ENCODE results near the gene CA9. TPM values are rescaled to one million over a fixed set of nuclear protein-coding genes. Genes with fewer than 3 reads are reported as not detected.

The CA9 gene
- total and polyA plus RNA-seq, 7 experiments from 2014 or later: 0.36 TPM; not detected in 6

DNA sequence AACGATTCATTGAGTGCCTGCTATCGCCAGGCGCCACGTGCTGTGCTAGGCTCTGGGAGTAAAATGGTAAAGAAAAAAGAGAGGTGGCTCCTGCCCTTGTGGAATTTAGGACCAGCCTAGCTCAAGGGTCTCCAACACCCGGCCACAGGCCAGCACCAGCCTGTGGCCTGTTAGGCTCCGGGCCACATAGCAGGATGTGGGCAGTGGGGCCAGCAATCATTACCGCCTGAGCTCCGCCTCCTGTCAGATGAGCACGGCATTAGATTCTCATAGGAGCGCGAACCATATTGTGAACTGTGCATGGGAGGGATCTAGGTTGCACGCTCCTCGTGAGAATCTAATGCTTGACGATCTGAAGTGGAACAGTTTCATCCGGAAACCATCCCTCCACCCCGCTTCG lies 17.4 kb upstream of the CA9 start:
- H3K36me3 Mint-ChIP-seq: peaks cover 0 to 19% (median 16%) of the 10 kb centered on the region in 5 donors
- peaks cover 34 to 73% (median 65%) of the 10 kb centered on the region in 7 donors for H3K4me1 Mint-ChIP-seq
- no peak for DNase-seq
- H3K27me3 Mint-ChIP-seq: peaks cover 0 to 6% (median 0%) of the 10 kb centered on the region in 5 donors
- Histone ChIP-seq H3K36me3 (ENCODE audit: control insufficient read depth in 2 of 3, insufficient read depth in 3 of 3, low read length in 3 of 3) (peaks cover 0 to 12% (median 9%) of the 10 kb centered on the region in 3 experiments), H3K9me3 (ENCODE audit: control insufficient read depth in 2 of 3, low read length in 3 of 3) (no peaks in the 10 kb centered on the region), H3K27me3 (ENCODE audit: control insufficient read depth in 2 of 2, insufficient read depth in 2 of 2, low read length in 2 of 2) (no peaks in the 10 kb centered on the region), H3K27ac (ENCODE audit: low read depth, low read length) (peak overlapping the region; percentile 99), H3K4me3 (ENCODE audit: low read length) (no peak overlapping the region), H3K4me1 (ENCODE audit: control insufficient read depth in 2 of 2, insufficient read depth in 2 of 2, low read length in 2 of 2) (peaks cover 34 to 46% of the 10 kb centered on the region in 2 donors)
- H3K27ac Mint-ChIP-seq: peak overlapping the region; percentile 97 to 100 (median 100)
- intact Hi-C loops (cut with micrococcal nuclease): loop anchor here in 1 of 2 donors (5.0 kb wide), 1 partner anchor 544 kb away; no protein-coding TSS in a partner anchor
- H3K4me3 Mint-ChIP-seq: peak overlapping the region in 9 of 10 donors; percentile 15 to 95 (median 90)
- CTCF ChIA-PET: interaction anchor here (0.5 to 10.2 kb wide), 8 partner anchors 9 to 737 kb away, joined by 3 to 107 read pairs (median 17); partner anchors contain the start of genes CD72, SIT1 and TPM2
- POLR2A ChIA-PET: interaction anchor here (0.7 to 11.8 kb wide), 10 partner anchors 9 to 156 kb away, joined by 3 to 264 read pairs (median 4); partner anchors contain the start of genes CD72, CREB3, SIT1 and SPAG8
- ATAC-seq: no peak
- H3K9me3 Mint-ChIP-seq: peaks cover 0 to 13% (median 0%) of the 10 kb centered on the region in 11 donors

DNA sequence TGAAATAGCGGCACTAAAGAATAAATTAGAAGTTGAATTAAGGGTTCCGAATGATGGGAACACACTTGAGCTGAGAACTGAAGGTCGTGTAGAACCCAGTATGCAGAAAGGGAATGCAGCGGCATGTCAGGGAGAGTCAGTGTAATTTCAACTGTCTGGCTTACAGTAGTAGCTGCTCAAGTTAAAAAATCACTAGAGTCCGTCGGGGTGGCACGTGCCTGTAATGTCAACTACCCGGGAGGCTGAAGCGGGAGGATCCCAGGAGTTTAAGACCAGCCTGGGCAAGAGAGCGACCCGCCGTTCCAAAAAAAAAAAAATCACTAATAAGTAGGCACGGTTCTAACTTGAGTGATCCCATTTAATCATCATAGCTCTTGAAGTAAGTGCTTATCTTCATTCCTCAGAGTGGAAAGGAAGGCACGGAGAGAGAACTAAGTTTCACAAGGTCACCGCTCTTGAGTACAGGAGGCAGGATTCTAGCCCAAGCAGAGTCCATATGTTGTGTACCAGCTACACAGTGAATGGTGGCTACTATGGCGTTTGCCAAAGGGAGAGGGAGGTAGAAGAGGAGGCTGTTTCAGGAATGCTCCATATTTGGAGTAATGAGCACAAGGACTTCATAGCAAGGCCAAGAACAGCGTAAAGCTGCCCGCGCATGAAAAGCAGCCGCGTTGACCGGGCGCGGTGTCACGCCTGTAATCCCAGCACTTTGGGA lies 16.7 kb upstream of the CA9 start:
- H3K4me1 ChIP-seq (ENCODE audit: control insufficient read depth in 2 of 2, insufficient read depth in 2 of 2, low read length in 2 of 2): peaks cover 33 to 45% of the 10 kb centered on the region in 2 donors
- ChIA-PET POLR2A (interaction anchor here (0.6 to 11.8 kb wide), 21 partner anchors 9 to 168 kb away, joined by 3 to 264 read pairs (median 4); partner anchors contain the start of genes CD72, CREB3, GBA2 and RGP1), CTCF (interaction anchor here (0.5 to 10.2 kb wide), 15 partner anchors 10 to 736 kb away, joined by 3 to 107 read pairs (median 3); partner anchors contain the start of genes CD72, CREB3, GBA2 and RGP1)
- ATAC-seq: no peak
- H3K9me3 ChIP-seq (ENCODE audit: control insufficient read depth in 2 of 3, low read length in 3 of 3): no peaks in the 10 kb centered on the region
- H3K27me3 ChIP-seq (ENCODE audit: control insufficient read depth in 2 of 2, insufficient read depth in 2 of 2, low read length in 2 of 2): no peaks in the 10 kb centered on the region
- H3K9me3 Mint-ChIP-seq: peaks cover 0 to 13% (median 0%) of the 10 kb centered on the region in 11 donors
- H3K36me3 ChIP-seq (ENCODE audit: control insufficient read depth in 2 of 3, insufficient read depth in 3 of 3, low read length in 3 of 3): peaks cover 0 to 12% (median 9%) of the 10 kb centered on the region in 3 experiments
- peaks cover 37 to 73% (median 65%) of the 10 kb centered on the region in 7 donors for H3K4me1 Mint-ChIP-seq
- DNase-seq: peak in 3 of 9 donors; percentile 10 to 31 (median 14)
- H3K27ac Mint-ChIP-seq: peak overlapping the region; percentile 97 to 100 (median 100)
- peak overlapping the region; percentile 94 for H3K4me3 ChIP-seq (ENCODE audit: low read length)
- peak overlapping the region; percentile 78 to 95 (median 90) for H3K4me3 Mint-ChIP-seq
- intact Hi-C loops (cut with micrococcal nuclease): loop anchor here in 1 of 2 donors (1.0 to 5.0 kb wide), 5 partner anchors 8 to 545 kb away; partner anchors contain the start of genes ARHGEF39, CREB3, HINT2 and TLN1
- H3K27ac ChIP-seq (ENCODE audit: low read depth, low read length): peak overlapping the region; percentile 99
- peaks cover 0 to 23% (median 16%) of the 10 kb centered on the region in 5 donors for H3K36me3 Mint-ChIP-seq
- peaks cover 0 to 6% (median 0%) of the 10 kb centered on the region in 5 donors for H3K27me3 Mint-ChIP-seq

DNA sequence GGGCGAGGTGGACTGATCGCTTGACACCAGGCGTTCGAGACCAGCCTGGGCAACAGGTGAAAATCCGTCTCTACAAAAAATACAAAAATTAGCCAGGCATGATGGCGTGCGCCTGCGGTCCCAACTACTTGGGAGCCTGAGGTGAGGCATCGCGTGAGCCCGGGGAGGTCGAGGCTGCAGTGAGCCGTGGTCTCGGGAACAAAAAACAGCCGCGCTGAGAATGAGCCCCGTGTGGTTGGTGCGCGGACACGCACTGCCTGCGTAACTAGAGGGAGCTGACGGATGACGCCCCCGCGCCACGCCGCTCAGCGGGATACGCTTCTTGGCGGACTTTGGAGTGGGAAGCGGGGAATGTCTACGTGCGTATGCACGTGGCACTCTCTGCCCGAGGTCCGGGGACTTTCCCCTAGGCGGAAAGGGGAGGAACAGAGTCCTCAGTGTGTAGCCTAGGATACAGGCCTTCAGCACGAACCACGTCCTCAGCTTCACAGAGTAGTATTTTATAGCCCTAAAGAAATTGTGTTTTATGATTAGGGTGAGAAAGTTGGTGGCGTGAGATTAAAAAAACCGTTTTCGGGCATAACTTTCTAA lies 16.1 kb upstream of the CA9 start, which contains the start of gene RMRP:
RMRP (minus strand) TSS at position 474 of the 591 bp plus-strand sequence.
- intact Hi-C loops (cut with micrococcal nuclease): loop anchor here (1.0 to 5.0 kb wide), 14 partner anchors 8 to 545 kb away; partner anchors contain the start of genes CREB3 (in 2 of the 2), HINT2 (in 2 of the 2), TLN1 (in 2 of the 2) and ARHGEF39 (in 1 of the 2)
- H3K4me1 ChIP-seq (ENCODE audit: control insufficient read depth in 2 of 2, insufficient read depth in 2 of 2, low read length in 2 of 2): peaks cover 35 to 48% of the 10 kb centered on the region in 2 donors
- peak within 1 kb of the TSS; percentile 94 for H3K4me3 ChIP-seq (ENCODE audit: low read length)
- DNase-seq (peak; percentile 67 to 93 (median 91)), ATAC-seq (peak; percentile 87)
- peaks cover 0 to 25% (median 16%) of the 10 kb centered on the region in 5 donors for H3K36me3 Mint-ChIP-seq
- peaks cover 0 to 12% (median 9%) of the 10 kb centered on the region in 3 experiments for H3K36me3 ChIP-seq (ENCODE audit: control insufficient read depth in 2 of 3, insufficient read depth in 3 of 3, low read length in 3 of 3)
- peaks cover 0 to 6% (median 0%) of the 10 kb centered on the region in 5 donors for H3K27me3 Mint-ChIP-seq
- H3K9me3 ChIP-seq (ENCODE audit: control insufficient read depth in 2 of 3, low read length in 3 of 3): no peaks in the 10 kb centered on the region
- H3K9me3 Mint-ChIP-seq: peaks cover 0 to 13% (median 0%) of the 10 kb centered on the region in 11 donors
- POLR2A ChIA-PET: interaction anchor here (0.6 to 11.8 kb wide), 24 partner anchors 10 to 1022 kb away, joined by 3 to 264 read pairs (median 4); partner anchors contain the start of genes CD72, CREB3, GBA2 and RGP1
- peak within 1 kb of the TSS; percentile 97 to 100 (median 100) for H3K27ac Mint-ChIP-seq
- peak within 1 kb of the TSS; percentile 99 for H3K27ac ChIP-seq (ENCODE audit: low read depth, low read length)
- CTCF ChIA-PET: interaction anchor here (0.5 to 10.2 kb wide), 24 partner anchors 10 to 283 kb away, joined by 3 to 107 read pairs (median 4); partner anchors contain the start of genes CD72, CREB3, GBA2 and RGP1
- peaks cover 42 to 78% (median 69%) of the 10 kb centered on the region in 7 donors for H3K4me1 Mint-ChIP-seq
- H3K27me3 ChIP-seq (ENCODE audit: control insufficient read depth in 2 of 2, insufficient read depth in 2 of 2, low read length in 2 of 2): no peaks in the 10 kb centered on the region
- peak within 1 kb of the TSS; percentile 78 to 95 (median 90) for H3K4me3 Mint-ChIP-seq

DNA sequence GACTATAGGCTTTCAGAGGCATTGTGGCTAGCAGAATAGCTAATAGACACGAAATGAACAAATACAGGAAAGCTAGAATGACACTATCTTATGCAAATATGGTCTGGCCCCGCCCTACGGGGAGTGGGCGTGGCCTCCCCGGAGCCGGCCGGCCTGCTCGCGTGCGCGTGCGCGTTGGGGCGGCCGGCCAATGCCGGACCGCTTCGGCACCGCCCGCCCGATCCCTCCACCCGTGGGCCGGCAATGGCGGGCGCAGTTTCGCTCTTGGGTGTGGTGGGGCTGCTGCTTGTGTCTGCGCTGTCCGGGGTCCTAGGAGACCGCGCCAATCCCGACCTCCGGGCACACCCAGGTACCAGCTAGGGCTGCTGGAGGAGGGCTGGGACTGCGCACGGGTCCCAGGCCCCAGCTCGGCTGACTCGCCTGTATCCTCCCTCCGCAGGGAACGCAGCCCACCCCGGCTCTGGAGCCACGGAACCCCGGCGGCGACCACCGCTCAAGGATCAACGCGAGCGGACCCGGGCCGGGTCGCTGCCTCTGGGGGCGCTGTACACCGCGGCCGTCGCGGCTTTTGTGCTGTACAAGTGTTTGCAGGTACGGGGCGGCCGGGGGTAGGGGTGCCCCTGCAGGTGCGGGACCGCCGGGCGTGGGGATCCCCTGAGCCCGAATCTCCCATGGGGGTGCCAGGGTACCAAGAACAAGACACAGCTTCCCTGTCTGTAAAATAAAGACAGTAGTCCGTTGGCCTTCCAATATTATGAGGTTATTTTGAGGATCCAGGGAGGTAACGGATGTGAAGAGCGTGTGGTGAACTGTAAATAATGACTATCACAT lies 15.4 kb upstream of the CA9 start, which contains the start of gene CCDC107:
CCDC107 (plus strand) TSS at position 156 of the 831 bp plus-strand sequence; CDS start at position 244, 88 bp downstream.
- peak within 1 kb of the TSS; percentile 94 for H3K4me3 ChIP-seq (ENCODE audit: low read length)
- peaks cover 0 to 12% (median 9%) of the 10 kb centered on the region in 3 experiments for H3K36me3 ChIP-seq (ENCODE audit: control insufficient read depth in 2 of 3, insufficient read depth in 3 of 3, low read length in 3 of 3)
- peak within 1 kb of the TSS; percentile 99 for H3K27ac ChIP-seq (ENCODE audit: low read depth, low read length)
- POLR2A ChIA-PET: interaction anchor here (0.6 to 11.8 kb wide), 24 partner anchors 11 to 1023 kb away, joined by 3 to 264 read pairs (median 4); partner anchors contain the start of genes CD72, CREB3, GBA2 and RGP1
- intact Hi-C loops (cut with micrococcal nuclease): loop anchor here (1.0 to 5.0 kb wide), 13 partner anchors 12 to 546 kb away; partner anchors contain the start of genes CREB3 (in 1 of the 2), GBA2 (in 1 of the 2), HINT2 (in 1 of the 2) and RGP1 (in 1 of the 2)
- Mint-ChIP-seq H3K27ac (peak within 1 kb of the TSS; percentile 97 to 100 (median 100)), H3K4me1 (peaks cover 49 to 86% (median 76%) of the 10 kb centered on the region in 7 donors), H3K9me3 (peaks cover 0 to 13% (median 0%) of the 10 kb centered on the region in 11 donors), H3K4me3 (peak within 1 kb of the TSS; percentile 78 to 95 (median 90)), H3K27me3 (peaks cover 0 to 6% (median 0%) of the 10 kb centered on the region in 5 donors), H3K36me3 (peaks cover 0 to 25% (median 16%) of the 10 kb centered on the region in 5 donors)
- H3K9me3 ChIP-seq (ENCODE audit: control insufficient read depth in 2 of 3, low read length in 3 of 3): no peaks in the 10 kb centered on the region
- peaks cover 39 to 49% of the 10 kb centered on the region in 2 donors for H3K4me1 ChIP-seq (ENCODE audit: control insufficient read depth in 2 of 2, insufficient read depth in 2 of 2, low read length in 2 of 2)
- ATAC-seq (peak; percentile 86), DNase-seq (peak; percentile 80 to 94 (median 87))
- CTCF ChIA-PET: interaction anchor here (0.5 to 10.2 kb wide), 25 partner anchors 11 to 283 kb away, joined by 3 to 107 read pairs (median 4); partner anchors contain the start of genes CD72, CREB3, GBA2 and RGP1
- H3K27me3 ChIP-seq (ENCODE audit: control insufficient read depth in 2 of 2, insufficient read depth in 2 of 2, low read length in 2 of 2): no peaks in the 10 kb centered on the region

DNA sequence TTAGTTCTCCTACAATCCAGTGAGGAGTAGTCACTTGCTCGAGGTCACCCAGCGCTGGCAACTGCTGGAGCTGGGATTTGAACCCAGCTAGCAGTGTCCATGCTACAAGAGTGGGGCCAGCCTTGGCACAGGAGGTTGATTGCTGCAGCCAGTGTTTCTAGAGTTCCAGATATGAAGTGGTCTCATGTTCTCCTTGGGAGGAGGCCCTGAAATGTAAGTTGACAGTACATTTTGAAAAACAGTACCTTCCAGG lies 14.8 kb upstream of the CA9 start:
- POLR2A ChIA-PET: interaction anchor here (1.0 to 11.8 kb wide), 11 partner anchors 11 to 586 kb away, joined by 3 to 264 read pairs (median 6); partner anchors contain the start of genes CREB3, GBA2, RGP1 and SIT1
- Histone ChIP-seq H3K36me3 (ENCODE audit: control insufficient read depth in 2 of 3, insufficient read depth in 3 of 3, low read length in 3 of 3) (peaks cover 0 to 12% (median 9%) of the 10 kb centered on the region in 3 experiments), H3K4me1 (ENCODE audit: control insufficient read depth in 2 of 2, insufficient read depth in 2 of 2, low read length in 2 of 2) (peaks cover 39 to 49% of the 10 kb centered on the region in 2 donors), H3K27ac (ENCODE audit: low read depth, low read length) (peak overlapping the region; percentile 99), H3K27me3 (ENCODE audit: control insufficient read depth in 2 of 2, insufficient read depth in 2 of 2, low read length in 2 of 2) (no peaks in the 10 kb centered on the region), H3K4me3 (ENCODE audit: low read length) (peak overlapping the region; percentile 94), H3K9me3 (ENCODE audit: control insufficient read depth in 2 of 3, low read length in 3 of 3) (no peaks in the 10 kb centered on the region)
- Mint-ChIP-seq H3K27me3 (peaks cover 0 to 6% (median 0%) of the 10 kb centered on the region in 5 donors), H3K27ac (peak overlapping the region; percentile 88 to 100 (median 98)), H3K4me3 (peak overlapping the region; percentile 78 to 95 (median 90)), H3K36me3 (peaks cover 0 to 25% (median 16%) of the 10 kb centered on the region in 5 donors), H3K9me3 (peaks cover 0 to 13% (median 0%) of the 10 kb centered on the region in 11 donors), H3K4me1 (peaks cover 52 to 86% (median 81%) of the 10 kb centered on the region in 7 donors)
- DNase-seq (no peak), ATAC-seq (no peak)
- CTCF ChIA-PET: interaction anchor here (0.8 to 10.2 kb wide), 14 partner anchors 10 to 117 kb away, joined by 3 to 107 read pairs (median 7); partner anchors contain the start of genes CD72, CREB3, SIT1 and TESK1
- intact Hi-C loops (cut with micrococcal nuclease): loop anchor here (1.0 to 5.0 kb wide), 13 partner anchors 13 to 547 kb away; partner anchors contain the start of genes CREB3 (in 1 of the 2), GBA2 (in 1 of the 2), HINT2 (in 1 of the 2) and RGP1 (in 1 of the 2)

All from naive thymus-derived CD4-positive, alpha-beta T cell (primary cell).